Measurements from ENCODE around the gene STYK1.
A peak's percentile ranks its signal among the peaks of the same experiment; 100 is the strongest.
"Not testable (repeated sequence)": the region's sequence is repeated elsewhere in the genome, so short reads cannot be mapped to it uniquely, and the experiment has no call there.

STYK1 gene

GRCh38 chr12:10618338-10618987 lies 55.4 kb downstream of the STYK1 start:
- no peak for DNase-seq

- DNase-seq = no peak
These were observed 56.0 kb downstream of the STYK1 start for GRCh38 chr12:10617863-10618262.

- DNase-seq = peak; percentile 22
These were observed 58.3 kb downstream of the STYK1 start for GRCh38 chr12:10615532-10615931.

- no peak for DNase-seq
These were observed 59.8 kb downstream of the STYK1 start for GRCh38 chr12:10614056-10614370.

- peak; percentile 97 for DNase-seq
These were observed 60.4 kb downstream of the STYK1 start, which contains the start of gene MAGOHB for GRCh38 chr12:10613349-10614055. Gene MAGOHB (minus strand): TSS chr12:10613609. CDS start chr12:10613532, 77 bp downstream.

GRCh38 chr12:10612984-10613348 lies 60.9 kb downstream of the STYK1 start:
- DNase-seq = no peak

GRCh38 chr12:10612110-10612509 lies 61.7 kb downstream of the STYK1 start:
- no peak for DNase-seq

GRCh38 chr12:10611258-10611657 lies 62.6 kb downstream of the STYK1 start:
- not testable (repeated sequence) for DNase-seq

GRCh38 chr12:10610188-10610587 lies 63.7 kb downstream of the STYK1 start:
- no peak for DNase-seq

- no peak for DNase-seq
These were observed 65.9 kb downstream of the STYK1 start for GRCh38 chr12:10607885-10608458.

- DNase-seq = no peak
These were observed 72.0 kb downstream of the STYK1 start for GRCh38 chr12:10601860-10602259.

GRCh38 chr12:10600988-10601387 lies 72.9 kb downstream of the STYK1 start:
- no peak for DNase-seq

- DNase-seq = no peak
These were observed 78.0 kb downstream of the STYK1 start for GRCh38 chr12:10595881-10596280.

- no peak for DNase-seq
These were observed 82.9 kb downstream of the STYK1 start for GRCh38 chr12:10590966-10591365.

GRCh38 chr12:10584415-10584814 lies 89.4 kb downstream of the STYK1 start:
- no peak for DNase-seq

GRCh38 chr12:10582704-10583103 lies 91.1 kb downstream of the STYK1 start:
- no peak for DNase-seq

GRCh38 chr12:10582133-10582532 lies 91.7 kb downstream of the STYK1 start:
- not testable (repeated sequence) for DNase-seq

GRCh38 chr12:10574307-10574706 lies 99.5 kb downstream of the STYK1 start:
- no peak for DNase-seq

GRCh38 chr12:10572021-10572490 lies 101.8 kb downstream of the STYK1 start:
- peak; percentile 20 for DNase-seq

GRCh38 chr12:10571141-10571540 lies 102.7 kb downstream of the STYK1 start:
- DNase-seq = no peak
